ENCODE measurements around the gene LAMA4. TPM values are rescaled to one million over a fixed set of nuclear protein-coding genes. Genes with fewer than 3 reads are reported as not detected.

Gene LAMA4
- total and polyA plus RNA-seq, 2 of the 13 experiments (the other 11 are each of a cell fraction or from before 2014, with no cell fraction given) = not detected

DNA sequence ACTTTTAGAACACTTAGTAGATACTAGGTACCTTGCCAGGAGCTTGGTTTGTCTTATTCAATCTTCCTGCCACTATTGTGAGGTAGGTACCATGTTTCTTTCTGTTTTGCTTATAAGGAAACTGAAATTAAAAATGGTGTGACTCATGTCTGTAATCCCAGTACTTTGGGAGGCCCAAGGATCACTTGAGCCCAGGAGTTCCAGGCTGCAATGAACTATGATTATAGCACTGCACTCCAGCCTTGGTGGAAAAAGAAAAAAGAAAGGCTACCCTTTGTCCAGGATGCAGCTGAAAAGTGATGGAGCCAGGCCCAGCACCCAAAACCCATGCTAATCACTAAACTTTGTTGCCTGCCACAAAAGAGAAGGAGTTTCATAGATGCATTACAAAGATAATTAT, 34.1 kb upstream of the LAMA4 start:
- Histone ChIP-seq H4K20me1 (ENCODE audit: insufficient read depth, low read length) (no peaks in the 10 kb centered on the region), H3K9ac (ENCODE audit: insufficient read depth, low read depth, low read length) (no peak overlapping the region), H3K9me3 (ENCODE audit: low read length) (no peaks in the 10 kb centered on the region), H3K36me3 (replicated peaks in 1 of 2; ENCODE audit: control insufficient read depth in 1 of 2, insufficient read depth in 2 of 2, low read length in 2 of 2) (no peaks in the 10 kb centered on the region), H2AFZ (ENCODE audit: low read length) (no peak overlapping the region), H3K4me3 (replicated peaks in 1 of 3; ENCODE audit: insufficient read depth in 1 of 3, low read depth in 2 of 3, low read length in 3 of 3) (no peak overlapping the region), H3K79me2 (ENCODE audit: insufficient read depth, low read length) (no peaks in the 10 kb centered on the region), H3K4me1 (ENCODE audit: insufficient read depth, low read length) (no peaks in the 10 kb centered on the region), H3K27me3 (ENCODE audit: control insufficient read depth in 1 of 2, insufficient read depth in 2 of 2, low read length in 2 of 2) (no peaks in the 10 kb centered on the region), H3K4me2 (ENCODE audit: low read depth, low read length) (no peak overlapping the region), H3K27ac (ENCODE audit: extremely low read length, insufficient read depth, low read length) (no peak overlapping the region)
- in situ Hi-C loops (cut with HindIII; ENCODE audit: extremely low pct_ligation_motif_present, low pct_unique_long_range_greater_than_20kb) (no loop called here), intact Hi-C loops (cut with micrococcal nuclease; ENCODE audit: unreplicated experiment) (no loop called here)
- no peak for ATAC-seq
- FAIRE-seq = no peak
- BruUV-seq (replicated peaks) = no TSS peak
- ChIA-PET CTCF (ENCODE audit: low intra/inter-chr PET ratio, low total read pairs) (no interaction called here), POLR2A (no interaction called here)
- TF ChIP-seq DMAP1 (CRISPR knock-in tag; IDR thresholded peaks at IDR 0.05) = no peak
- no peak for TF ChIP-seq CBFB (CRISPR knock-in tag; IDR thresholded peaks at IDR 0.05)
- TF ChIP-seq SOX6 (IDR thresholded peaks at IDR 0.05) = no peak
- no peak for TF ChIP-seq SOX6 (CRISPR knock-in tag; IDR thresholded peaks at IDR 0.05)
- TF ChIP-seq, protein P1, sequence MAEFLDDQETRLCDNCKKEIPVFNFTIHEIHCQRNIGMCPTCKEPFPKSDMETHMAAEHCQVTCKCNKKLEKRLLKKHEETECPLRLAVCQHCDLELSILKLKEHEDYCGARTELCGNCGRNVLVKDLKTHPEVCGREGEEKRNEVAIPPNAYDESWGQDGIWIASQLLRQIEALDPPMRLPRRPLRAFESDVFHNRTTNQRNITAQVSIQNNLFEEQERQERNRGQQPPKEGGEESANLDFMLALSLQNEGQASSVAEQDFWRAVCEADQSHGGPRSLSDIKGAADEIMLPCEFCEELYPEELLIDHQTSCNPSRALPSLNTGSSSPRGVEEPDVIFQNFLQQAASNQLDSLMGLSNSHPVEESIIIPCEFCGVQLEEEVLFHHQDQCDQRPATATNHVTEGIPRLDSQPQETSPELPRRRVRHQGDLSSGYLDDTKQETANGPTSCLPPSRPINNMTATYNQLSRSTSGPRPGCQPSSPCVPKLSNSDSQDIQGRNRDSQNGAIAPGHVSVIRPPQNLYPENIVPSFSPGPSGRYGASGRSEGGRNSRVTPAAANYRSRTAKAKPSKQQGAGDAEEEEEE (CRISPR knock-in tag; IDR thresholded peaks at IDR 0.05; ENCODE audit: borderline replicate concordance) = no peak
- TF ChIP-seq, protein P2, sequence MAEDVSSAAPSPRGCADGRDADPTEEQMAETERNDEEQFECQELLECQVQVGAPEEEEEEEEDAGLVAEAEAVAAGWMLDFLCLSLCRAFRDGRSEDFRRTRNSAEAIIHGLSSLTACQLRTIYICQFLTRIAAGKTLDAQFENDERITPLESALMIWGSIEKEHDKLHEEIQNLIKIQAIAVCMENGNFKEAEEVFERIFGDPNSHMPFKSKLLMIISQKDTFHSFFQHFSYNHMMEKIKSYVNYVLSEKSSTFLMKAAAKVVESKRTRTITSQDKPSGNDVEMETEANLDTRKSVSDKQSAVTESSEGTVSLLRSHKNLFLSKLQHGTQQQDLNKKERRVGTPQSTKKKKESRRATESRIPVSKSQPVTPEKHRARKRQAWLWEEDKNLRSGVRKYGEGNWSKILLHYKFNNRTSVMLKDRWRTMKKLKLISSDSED (CRISPR knock-in tag; IDR thresholded peaks at IDR 0.05) = no peak
- TF ChIP-seq ZFX (CRISPR knock-in tag; IDR thresholded peaks at IDR 0.05; ENCODE audit: low read depth) = no peak
- no peak for TF ChIP-seq JUN (CRISPR knock-in tag; IDR thresholded peaks at IDR 0.05)
- no peak for TF ChIP-seq PCBP2 (optimal IDR thresholded peaks at IDR 0.05; ENCODE audit: low read depth, low read length, poor library complexity, severe bottlenecking)
- TF ChIP-seq MZF1 (CRISPR knock-in tag; IDR thresholded peaks at IDR 0.05; ENCODE audit: borderline replicate concordance) = no peak
- no peak for DNase-seq (ENCODE audit: low spot score)
